ENCODE data around the gene SORCS3.

GRCh38 chr10:104735036-104735756, 94.1 kb downstream of the SORCS3 start:
- TF ChIP-seq, protein P1, sequence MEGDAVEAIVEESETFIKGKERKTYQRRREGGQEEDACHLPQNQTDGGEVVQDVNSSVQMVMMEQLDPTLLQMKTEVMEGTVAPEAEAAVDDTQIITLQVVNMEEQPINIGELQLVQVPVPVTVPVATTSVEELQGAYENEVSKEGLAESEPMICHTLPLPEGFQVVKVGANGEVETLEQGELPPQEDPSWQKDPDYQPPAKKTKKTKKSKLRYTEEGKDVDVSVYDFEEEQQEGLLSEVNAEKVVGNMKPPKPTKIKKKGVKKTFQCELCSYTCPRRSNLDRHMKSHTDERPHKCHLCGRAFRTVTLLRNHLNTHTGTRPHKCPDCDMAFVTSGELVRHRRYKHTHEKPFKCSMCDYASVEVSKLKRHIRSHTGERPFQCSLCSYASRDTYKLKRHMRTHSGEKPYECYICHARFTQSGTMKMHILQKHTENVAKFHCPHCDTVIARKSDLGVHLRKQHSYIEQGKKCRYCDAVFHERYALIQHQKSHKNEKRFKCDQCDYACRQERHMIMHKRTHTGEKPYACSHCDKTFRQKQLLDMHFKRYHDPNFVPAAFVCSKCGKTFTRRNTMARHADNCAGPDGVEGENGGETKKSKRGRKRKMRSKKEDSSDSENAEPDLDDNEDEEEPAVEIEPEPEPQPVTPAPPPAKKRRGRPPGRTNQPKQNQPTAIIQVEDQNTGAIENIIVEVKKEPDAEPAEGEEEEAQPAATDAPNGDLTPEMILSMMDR (IDR thresholded peaks at IDR 0.05 in 2 of 3, conservative IDR thresholded peaks at IDR 0.05 in 1 of 3; ENCODE audit: insufficient read depth in 2 of 3, low read depth in 1 of 3, low read length in 3 of 3), result no peak
- no peak for TF ChIP-seq CUX1 (CRISPR knock-in tag; IDR thresholded peaks at IDR 0.05)
- no peak for TF ChIP-seq HDGF (IDR thresholded peaks at IDR 0.05)
- no peak for TF ChIP-seq NELFE (IDR thresholded peaks at IDR 0.05; ENCODE audit: insufficient read depth, insufficient read length)
- no peak for TF ChIP-seq MXI1 (IDR thresholded peaks at IDR 0.05; ENCODE audit: low read depth, low read length)

All from K562 (cell line).